Activated CD8-positive, alpha-beta T cell treated with anti-CD3 and anti-CD28 coated beads for 36 hours (primary cell): ENCODE data around the gene SUSD2. TPM values are rescaled to one million over a fixed set of nuclear protein-coding genes. Genes with fewer than 3 reads are reported as not detected.
A peak's percentile ranks its signal among the peaks of the same experiment; 100 is the strongest.
"Not testable (repeated sequence)": the region's sequence is repeated elsewhere in the genome, so short reads cannot be mapped to it uniquely, and the experiment has no call there.

Experiments
- ATAC-seq: fragments of 200-7000 bp; cut with Tn5 transposase; one replicate; pipeline ENCODE4 v1.10.0; 2021; ENCODE audit warnings: mild to moderate bottlenecking, moderate library complexity
- CTCF ChIA-PET: fragments of 350-600 bp; sonication (Branson Sonifier 250); formaldehyde crosslinking; loops from one replicate; lab custom pipeline; 2021; ENCODE audit warnings: antibody characterized with exemption; lab: Charles Lee
- POLR2A ChIA-PET: fragments of 350-600 bp; sonication (Branson Sonifier 250); formaldehyde crosslinking; loops from one replicate; lab custom pipeline; 2021; ENCODE audit warnings: antibody characterized with exemption; lab: Charles Lee
- DNase-seq: peaks from one replicate; pipeline ENCODE4 v3.0.0-alpha.2; 2020
- H3K27ac Mint-ChIP-seq: one replicate; pipeline ENCODE4 v1.8.0; 2021; ENCODE audit warnings: mild to moderate bottlenecking, mixed read lengths
- H3K27me3 Mint-ChIP-seq: one replicate; pipeline ENCODE4 v1.8.0; 2021; ENCODE audit warnings: mixed read lengths
- H3K36me3 Mint-ChIP-seq: one replicate; pipeline ENCODE4 v1.8.0; 2021; ENCODE audit warnings: low read depth, mixed read lengths
- H3K4me1 Mint-ChIP-seq: one replicate; pipeline ENCODE4 v1.8.0; 2021; ENCODE audit warnings: low read depth, mixed read lengths
- H3K4me3 Mint-ChIP-seq: one replicate; pipeline ENCODE4 v1.8.0; 2021; ENCODE audit warnings: mild to moderate bottlenecking, moderate library complexity, mixed read lengths
- H3K9me3 Mint-ChIP-seq: one replicate; pipeline ENCODE4 v1.8.0; 2021; ENCODE audit warnings: mixed read lengths
- CTCF ChIP-seq: fragments of 200-600 bp; IDR thresholded peaks from one replicate; pipeline ENCODE4 v1.8.0; 2022; ENCODE audit warnings: antibody characterized with exemption, mild to moderate bottlenecking
- intact Hi-C: fragments of 100-400 bp; cut with micrococcal nuclease; formaldehyde crosslinking; loops from one replicate; pipeline ENCODE4 v1.10.0; 2022
- total RNA-seq, 2 experiments: library from RNA; stranded (reverse); gene quantifications; one replicate each; pipeline ENCODE4 v1.2.3, GENCODE V29; 2021

Gene SUSD2
- total RNA-seq = under 1 TPM; 0.65 to 0.95 TPM

- Mint-ChIP-seq H3K36me3 (peaks cover 2% of the 10 kb centered on the region), H3K4me3 (no peak within 1 kb of the TSS), H3K27me3 (no peaks in the 10 kb centered on the region), H3K4me1 (peaks cover 4% of the 10 kb centered on the region), H3K27ac (no peak within 1 kb of the TSS), H3K9me3 (no peaks in the 10 kb centered on the region)
- intact Hi-C loops = loop anchor here (10.0 kb wide), 1 partner anchor 53 kb away; no protein-coding TSS in a partner anchor
- no peak for DNase-seq
- no peak for TF ChIP-seq CTCF
- ATAC-seq = no peak
- ChIA-PET POLR2A (no interaction called here), CTCF (interaction anchor here (1.1 kb wide), 1 partner anchor 17 kb away, joined by 3 read pairs; no protein-coding TSS in a partner anchor)
These were observed at the start of gene SUSD2 for GRCh38 chr22:24181088-24181995. SUSD2 (plus strand) TSS chr22:24181487; CDS start chr22:24181520, 33 bp downstream.

DNA sequence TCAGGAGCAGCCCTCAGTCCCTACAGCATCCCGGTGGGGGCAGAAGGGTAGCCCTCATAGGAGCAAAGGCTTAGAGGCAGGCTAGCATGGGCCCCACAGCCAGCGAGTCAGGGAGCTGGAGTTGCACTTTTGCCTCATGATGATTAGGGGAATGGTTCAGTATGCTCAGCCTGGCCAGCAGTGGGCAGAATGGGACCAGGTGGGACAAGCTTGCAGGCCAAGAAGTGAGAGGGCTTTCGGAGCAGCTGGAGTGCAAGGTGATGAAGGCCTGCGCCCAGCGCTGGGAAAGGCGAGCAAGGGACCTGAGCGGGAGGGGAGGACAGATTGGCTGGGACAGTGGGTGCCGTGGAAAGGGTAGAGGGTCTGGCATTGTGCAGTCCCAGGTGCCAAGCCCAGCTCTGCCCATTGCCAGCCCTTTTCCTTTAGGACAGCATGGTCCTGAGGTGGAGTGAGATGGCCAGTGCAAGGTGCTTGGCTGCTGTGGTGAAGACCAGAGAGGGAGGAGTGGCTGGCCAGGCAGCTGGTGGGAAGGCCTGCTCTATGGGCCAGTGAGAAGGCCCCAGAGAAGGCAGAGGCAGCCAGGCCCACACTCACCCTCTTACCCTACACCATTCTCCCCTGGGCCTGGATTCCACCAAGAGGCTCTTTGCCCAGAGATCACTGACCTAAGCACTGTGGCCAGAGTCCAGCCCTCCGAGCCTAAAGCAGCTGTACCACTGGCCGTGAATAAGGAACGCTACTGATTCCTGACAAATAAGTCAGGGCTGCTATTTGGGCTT lies 47.9 kb upstream of the SUSD2 start:
- Mint-ChIP-seq H3K4me1 (peaks cover 41% of the 10 kb centered on the region), H3K9me3 (no peaks in the 10 kb centered on the region), H3K27ac (no peak overlapping the region), H3K36me3 (peaks cover 26% of the 10 kb centered on the region), H3K4me3 (no peak overlapping the region), H3K27me3 (no peaks in the 10 kb centered on the region)
- POLR2A ChIA-PET = interaction anchor here (0.7 to 1.4 kb wide), 4 partner anchors 10 to 62 kb away, joined by 3 read pairs; no protein-coding TSS in a partner anchor
- DNase-seq = peak; percentile 37
- intact Hi-C loops = no loop called here
- TF ChIP-seq CTCF = no peak
- CTCF ChIA-PET = interaction anchor here (0.8 to 9.5 kb wide), 6 partner anchors 22 to 153 kb away, joined by 3 to 83 read pairs (median 4); no protein-coding TSS in a partner anchor
- ATAC-seq = peak; percentile 40

- no peak for TF ChIP-seq CTCF
- ChIA-PET POLR2A (interaction anchor here (0.7 to 1.4 kb wide), 3 partner anchors 11 to 21 kb away, joined by 3 read pairs; no protein-coding TSS in a partner anchor), CTCF (interaction anchor here (0.8 to 9.5 kb wide), 5 partner anchors 21 to 153 kb away, joined by 3 to 83 read pairs (median 4); no protein-coding TSS in a partner anchor)
- ATAC-seq = peak; percentile 79
- intact Hi-C loops = no loop called here
- Mint-ChIP-seq H3K27ac (peak overlapping the region; percentile 33), H3K4me3 (no peak overlapping the region), H3K4me1 (peaks cover 33% of the 10 kb centered on the region), H3K9me3 (no peaks in the 10 kb centered on the region), H3K36me3 (peaks cover 28% of the 10 kb centered on the region), H3K27me3 (no peaks in the 10 kb centered on the region)
- peak; percentile 87 for DNase-seq
These were observed 47.0 kb upstream of the SUSD2 start for GRCh38 chr22:24134090-24134846.

GRCh38 chr22:24136533-24136932 lies 44.8 kb upstream of the SUSD2 start:
- DNase-seq, H3K4me3 Mint-ChIP-seq, intact Hi-C loops, H3K27me3 Mint-ChIP-seq, H3K9me3 Mint-ChIP-seq, ATAC-seq, H3K27ac Mint-ChIP-seq: not testable (repeated sequence)
- Mint-ChIP-seq H3K4me1 (peaks cover 52% of the 10 kb centered on the region), H3K36me3 (peaks cover 38% of the 10 kb centered on the region)
- POLR2A ChIA-PET = interaction anchor here (1.1 kb wide), 1 partner anchor 19 kb away, joined by 3 read pairs; no protein-coding TSS in a partner anchor
- CTCF ChIA-PET = interaction anchor here (0.9 to 9.5 kb wide), 3 partner anchors 10 to 36 kb away, joined by 3 to 83 read pairs (median 3); no protein-coding TSS in a partner anchor
